ENCODE data around the gene ZNF385B. TPM values are rescaled to one million over a fixed set of nuclear protein-coding genes. Genes with fewer than 3 reads are reported as not detected.

The ZNF385B gene
- total RNA-seq, 3 donors from 2014 or later (not counting 1 experiment from before 2014, with no cell fraction given), result 0.54 TPM; not detected in 2

DNA sequence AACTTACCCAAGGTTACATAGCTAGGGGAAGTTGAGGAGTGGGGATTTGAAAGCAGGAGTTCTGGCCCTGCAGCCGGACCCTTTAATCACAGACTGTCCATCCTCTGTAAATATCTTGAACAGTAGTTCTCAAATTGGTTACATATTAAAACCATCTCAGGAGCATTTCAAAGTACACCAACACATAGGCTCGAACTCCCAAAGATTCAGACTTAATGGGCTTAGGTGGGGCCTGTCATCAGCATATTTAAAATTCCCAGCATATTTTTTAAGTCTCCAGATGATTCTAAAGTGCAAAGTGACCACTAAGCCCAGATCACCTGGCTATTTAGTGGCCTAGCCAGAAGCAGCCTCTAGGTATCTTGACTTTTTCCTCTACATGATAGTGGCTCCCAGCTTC is 192.2 kb downstream of the ZNF385B start:
- Mint-ChIP-seq H3K27me3 (ENCODE audit: low read depth in 2 of 2) (no peaks in the 10 kb centered on the region), H3K4me1 (no peaks in the 10 kb centered on the region), H3K27ac (no peak overlapping the region), H3K4me3 (no peak overlapping the region), H3K36me3 (no peaks in the 10 kb centered on the region), H3K9me3 (no peaks in the 10 kb centered on the region)
- Histone ChIP-seq H3K9me3 (ENCODE audit: control insufficient read depth, insufficient read depth, low read length) (no peaks in the 10 kb centered on the region), H3K27me3 (ENCODE audit: control insufficient read depth, insufficient read depth, low read length) (no peaks in the 10 kb centered on the region), H3K36me3 (ENCODE audit: control insufficient read depth, insufficient read depth, low read length) (no peaks in the 10 kb centered on the region), H3K4me1 (ENCODE audit: control insufficient read depth, insufficient read depth, low read length) (no peaks in the 10 kb centered on the region), H3K4me3 (ENCODE audit: low read length) (no peak overlapping the region), H3K27ac (ENCODE audit: low read length) (no peak overlapping the region)
- 64% methylated on average over 2 of the region's 2 CpGs for WGBS (ENCODE audit: insufficient coverage)
- DNase-seq (no peak), ATAC-seq (no peak)
- TF ChIP-seq, protein P1, sequence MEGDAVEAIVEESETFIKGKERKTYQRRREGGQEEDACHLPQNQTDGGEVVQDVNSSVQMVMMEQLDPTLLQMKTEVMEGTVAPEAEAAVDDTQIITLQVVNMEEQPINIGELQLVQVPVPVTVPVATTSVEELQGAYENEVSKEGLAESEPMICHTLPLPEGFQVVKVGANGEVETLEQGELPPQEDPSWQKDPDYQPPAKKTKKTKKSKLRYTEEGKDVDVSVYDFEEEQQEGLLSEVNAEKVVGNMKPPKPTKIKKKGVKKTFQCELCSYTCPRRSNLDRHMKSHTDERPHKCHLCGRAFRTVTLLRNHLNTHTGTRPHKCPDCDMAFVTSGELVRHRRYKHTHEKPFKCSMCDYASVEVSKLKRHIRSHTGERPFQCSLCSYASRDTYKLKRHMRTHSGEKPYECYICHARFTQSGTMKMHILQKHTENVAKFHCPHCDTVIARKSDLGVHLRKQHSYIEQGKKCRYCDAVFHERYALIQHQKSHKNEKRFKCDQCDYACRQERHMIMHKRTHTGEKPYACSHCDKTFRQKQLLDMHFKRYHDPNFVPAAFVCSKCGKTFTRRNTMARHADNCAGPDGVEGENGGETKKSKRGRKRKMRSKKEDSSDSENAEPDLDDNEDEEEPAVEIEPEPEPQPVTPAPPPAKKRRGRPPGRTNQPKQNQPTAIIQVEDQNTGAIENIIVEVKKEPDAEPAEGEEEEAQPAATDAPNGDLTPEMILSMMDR (IDR thresholded peaks at IDR 0.05), result no peak
- intact Hi-C loops (cut with micrococcal nuclease), result no loop called here

DNA sequence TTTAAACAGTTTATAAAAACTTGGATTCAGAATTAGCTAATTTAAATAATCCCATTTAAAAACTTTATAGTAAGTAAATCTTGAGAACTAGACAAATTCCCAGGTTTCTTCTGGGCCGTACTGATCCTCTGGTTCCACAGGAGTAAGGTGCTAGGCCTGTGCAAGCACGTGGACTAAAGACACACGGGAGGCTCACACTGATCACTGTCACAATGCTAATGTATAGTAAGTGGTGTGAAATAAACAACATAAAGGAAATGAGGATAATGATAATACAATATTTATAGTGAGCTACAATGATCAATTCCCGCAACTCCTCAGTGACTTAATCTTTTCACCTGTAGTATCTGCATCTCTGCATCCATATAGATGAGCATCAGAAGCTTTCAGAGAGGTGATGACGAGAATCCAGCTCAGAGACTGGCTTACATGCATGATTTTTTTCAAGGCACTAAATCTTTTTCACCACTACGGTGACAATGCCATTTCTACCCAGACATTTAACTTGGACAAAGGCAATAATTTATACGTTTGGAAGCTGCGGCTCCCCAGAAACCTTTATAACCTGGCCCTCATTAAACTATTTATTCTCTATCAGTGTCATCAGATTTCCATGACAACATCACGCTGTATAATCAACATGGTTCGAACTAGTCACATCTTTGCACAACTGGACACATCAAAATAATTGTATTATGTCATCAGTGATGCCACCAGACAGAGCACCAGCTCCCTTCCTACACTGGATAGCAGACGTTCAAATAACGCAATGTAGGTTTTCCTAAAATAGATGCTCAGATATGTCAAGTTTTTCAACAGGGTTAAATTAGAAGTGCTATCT is 196.2 kb downstream of the ZNF385B start:
- Mint-ChIP-seq H3K36me3 (no peaks in the 10 kb centered on the region), H3K9me3 (no peaks in the 10 kb centered on the region), H3K4me3 (no peak overlapping the region), H3K27ac (no peak overlapping the region), H3K27me3 (ENCODE audit: low read depth in 2 of 2) (no peaks in the 10 kb centered on the region), H3K4me1 (no peaks in the 10 kb centered on the region)
- DNase-seq (no peak), ATAC-seq (no peak)
- intact Hi-C loops (cut with micrococcal nuclease), result no loop called here
- Histone ChIP-seq H3K36me3 (ENCODE audit: control insufficient read depth, insufficient read depth, low read length) (no peaks in the 10 kb centered on the region), H3K27ac (ENCODE audit: low read length) (no peak overlapping the region), H3K9me3 (ENCODE audit: control insufficient read depth, insufficient read depth, low read length) (no peaks in the 10 kb centered on the region), H3K4me3 (ENCODE audit: low read length) (no peak overlapping the region), H3K27me3 (ENCODE audit: control insufficient read depth, insufficient read depth, low read length) (no peaks in the 10 kb centered on the region), H3K4me1 (ENCODE audit: control insufficient read depth, insufficient read depth, low read length) (no peaks in the 10 kb centered on the region)
- TF ChIP-seq, protein P1 (IDR thresholded peaks at IDR 0.05), result no peak
- WGBS (ENCODE audit: insufficient coverage), result 85% methylated on average over 10 of the region's 12 CpGs

DNA sequence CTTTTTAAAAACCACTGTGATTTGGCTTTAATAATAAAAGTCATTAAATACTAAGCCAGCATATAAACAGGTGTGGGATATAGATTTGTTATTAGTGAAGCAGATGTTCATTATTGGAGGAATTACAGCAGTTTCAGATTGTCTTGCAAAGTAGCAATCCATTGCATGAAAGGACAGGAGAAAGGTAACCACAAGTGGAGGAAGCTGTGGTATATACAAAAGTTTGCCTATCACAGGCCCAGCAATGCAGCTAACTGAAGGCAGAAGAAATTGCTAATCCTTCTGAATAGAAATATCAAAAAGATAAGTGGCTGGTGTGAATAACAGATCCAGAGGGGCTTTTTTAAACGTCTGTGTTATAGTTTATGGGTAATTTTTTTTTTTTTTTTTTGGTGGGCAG is 199.4 kb downstream of the ZNF385B start:
- H3K27ac ChIP-seq (ENCODE audit: low read length), result no peak overlapping the region
- intact Hi-C loops (cut with micrococcal nuclease), result no loop called here
- no peak overlapping the region for H3K4me3 ChIP-seq (ENCODE audit: low read length)
- H3K4me1 ChIP-seq (ENCODE audit: control insufficient read depth, insufficient read depth, low read length), result no peaks in the 10 kb centered on the region
- no CpG with 5 or more reads among the region's 1 CpG for WGBS (ENCODE audit: insufficient coverage)
- Mint-ChIP-seq H3K27me3 (ENCODE audit: low read depth in 2 of 2) (no peaks in the 10 kb centered on the region), H3K9me3 (no peaks in the 10 kb centered on the region), H3K4me3 (no peak overlapping the region), H3K36me3 (no peaks in the 10 kb centered on the region), H3K27ac (no peak overlapping the region), H3K4me1 (no peaks in the 10 kb centered on the region)
- H3K36me3 ChIP-seq (ENCODE audit: control insufficient read depth, insufficient read depth, low read length), result no peaks in the 10 kb centered on the region
- DNase-seq (no peak), ATAC-seq (no peak)
- no peaks in the 10 kb centered on the region for H3K9me3 ChIP-seq (ENCODE audit: control insufficient read depth, insufficient read depth, low read length)
- TF ChIP-seq, protein P1 (IDR thresholded peaks at IDR 0.05), result no peak
- H3K27me3 ChIP-seq (ENCODE audit: control insufficient read depth, insufficient read depth, low read length), result no peaks in the 10 kb centered on the region
